ENCODE measurements around the gene BPHL.
"Not testable (repeated sequence)": the region's sequence is repeated elsewhere in the genome, so short reads cannot be mapped to it uniquely, and the experiment has no call there.

BPHL gene

GRCh38 chr6:3156184-3157130, 37.9 kb downstream of the BPHL start:
- peak; percentile 57 for DNase-seq (ENCODE audit: low spot score)

GRCh38 chr6:3157131-3157933, 38.8 kb downstream of the BPHL start, which contains the start of gene TUBB2A:
TSS of gene TUBB2A (minus strand) at chr6:3157544. CDS start at chr6:3157463, 81 bp downstream.
- DNase-seq (ENCODE audit: low spot score) = peak; percentile 80

- no peak for DNase-seq (ENCODE audit: low spot score)
These were observed 41.6 kb downstream of the BPHL start for GRCh38 chr6:3159805-3160781.

- no peak for DNase-seq (ENCODE audit: low spot score)
These were observed 43.6 kb downstream of the BPHL start for GRCh38 chr6:3162067-3162497.

- peak; percentile 64 for DNase-seq (ENCODE audit: low spot score)
These were observed 44.2 kb downstream of the BPHL start for GRCh38 chr6:3162565-3163247.

- DNase-seq (ENCODE audit: low spot score) = no peak
These were observed 44.7 kb downstream of the BPHL start for GRCh38 chr6:3163248-3163594.

GRCh38 chr6:3164388-3164787, 45.9 kb downstream of the BPHL start:
- no peak for DNase-seq (ENCODE audit: low spot score)

GRCh38 chr6:3165631-3166534, 47.4 kb downstream of the BPHL start:
- DNase-seq (ENCODE audit: low spot score) = no peak

GRCh38 chr6:3166535-3167225, 48.2 kb downstream of the BPHL start:
- DNase-seq (ENCODE audit: low spot score) = not testable (repeated sequence)

GRCh38 chr6:3168046-3168445, 49.5 kb downstream of the BPHL start:
- DNase-seq (ENCODE audit: low spot score) = not testable (repeated sequence)

GRCh38 chr6:3170676-3171075, 52.2 kb downstream of the BPHL start:
- not testable (repeated sequence) for DNase-seq (ENCODE audit: low spot score)

- not testable (repeated sequence) for DNase-seq (ENCODE audit: low spot score)
These were observed 53.0 kb downstream of the BPHL start for GRCh38 chr6:3171313-3172175.

- not testable (repeated sequence) for DNase-seq (ENCODE audit: low spot score)
These were observed 54.3 kb downstream of the BPHL start for GRCh38 chr6:3172789-3173188.

GRCh38 chr6:3173636-3174089, 55.2 kb downstream of the BPHL start:
- DNase-seq (ENCODE audit: low spot score) = not testable (repeated sequence)

- no peak for DNase-seq (ENCODE audit: low spot score)
These were observed 57.3 kb downstream of the BPHL start for GRCh38 chr6:3175715-3176402.

GRCh38 chr6:3176562-3177355, 58.2 kb downstream of the BPHL start:
- DNase-seq (ENCODE audit: low spot score) = no peak

- DNase-seq (ENCODE audit: low spot score) = not testable (repeated sequence)
These were observed 60.2 kb downstream of the BPHL start for GRCh38 chr6:3178666-3179065.

All from NAMALWA (cell line).